ENCODE results near the gene MAGI3.

DNA sequence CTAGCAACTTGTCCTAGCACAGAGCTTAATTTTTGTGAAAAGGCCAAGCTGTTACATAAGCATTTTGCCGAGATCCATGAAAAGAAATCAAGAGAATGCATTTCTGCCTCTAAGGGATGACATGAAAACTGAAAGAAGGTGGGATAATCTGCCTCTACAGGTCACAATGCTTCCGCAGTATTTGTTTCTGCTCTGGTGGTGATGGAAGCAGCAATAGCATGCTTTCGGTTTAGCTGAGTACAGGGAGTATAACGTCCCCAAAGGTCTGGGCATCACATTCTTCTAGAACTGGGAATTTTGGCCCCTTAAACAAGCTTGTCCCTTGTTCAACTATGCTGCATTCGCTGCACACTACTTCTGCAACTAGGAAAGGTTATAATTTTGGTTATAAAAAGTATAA is 14.4 kb upstream of the MAGI3 start:
- TF ChIP-seq CTCF (IDR thresholded peaks at IDR 0.05) (no peak), POLR2A (IDR thresholded peaks at IDR 0.05) (no peak)
